HG03521 (cell line): ENCODE results near the gene RGL2.

Experiments
- ATAC-seq: cut with Tn5 transposase; IDR thresholded peaks from one replicate; pipeline ENCODE4 v1.9.1; 2021; ENCODE audit warnings: mild to moderate bottlenecking, moderate library complexity; ENCODE audit not compliant: unreplicated experiment

Gene RGL2

GRCh38 chr6:33241968-33242367, 56.8 kb downstream of the RGL2 start:
- no peak for ATAC-seq
